Measurements from ENCODE around the gene PPP3CA.
"Not testable (repeated sequence)": the region's sequence is repeated elsewhere in the genome, so short reads cannot be mapped to it uniquely, and the experiment has no call there.

The PPP3CA gene

GRCh38 chr4:100995671-100996070, 351.7 kb downstream of the PPP3CA start:
- Histone ChIP-seq H3K27ac (no peak overlapping the region), H3K27me3 (no peaks in the 10 kb centered on the region), H3K4me3 (no peak overlapping the region), H3K4me1 (no peaks in the 10 kb centered on the region), H3K9me3 (no peaks in the 10 kb centered on the region), H3K36me3 (no peaks in the 10 kb centered on the region)
- TF ChIP-seq CTCF (IDR thresholded peaks at IDR 0.05) = no peak
- DNase-seq = no peak
- intact Hi-C loops (cut with DNase I; ENCODE audit: low total_unique reads) = no loop called here

GRCh38 chr4:100995002-100995401, 352.3 kb downstream of the PPP3CA start:
- H3K4me3 ChIP-seq; H3K36me3 ChIP-seq; intact Hi-C loops (cut with DNase I; ENCODE audit: low total_unique reads); H3K4me1 ChIP-seq; H3K27ac ChIP-seq; DNase-seq; H3K27me3 ChIP-seq; H3K9me3 ChIP-seq: not testable (repeated sequence)

GRCh38 chr4:100991332-100992069, 355.8 kb downstream of the PPP3CA start:
- H3K9me3 ChIP-seq; DNase-seq; H3K4me3 ChIP-seq; intact Hi-C loops (cut with DNase I; ENCODE audit: low total_unique reads); H3K4me1 ChIP-seq; H3K36me3 ChIP-seq; H3K27me3 ChIP-seq; H3K27ac ChIP-seq: not testable (repeated sequence)

GRCh38 chr4:100989401-100989800, 357.9 kb downstream of the PPP3CA start:
- intact Hi-C loops (cut with DNase I; ENCODE audit: low total_unique reads) = no loop called here
- Histone ChIP-seq H3K36me3 (no peaks in the 10 kb centered on the region), H3K4me1 (no peaks in the 10 kb centered on the region), H3K27ac (no peak overlapping the region), H3K4me3 (no peak overlapping the region), H3K9me3 (peaks cover 0 to 3% (median 0%) of the 10 kb centered on the region in 3 donors), H3K27me3 (no peaks in the 10 kb centered on the region)
- DNase-seq = no peak
- TF ChIP-seq CTCF (IDR thresholded peaks at IDR 0.05) = no peak

- Histone ChIP-seq H3K4me3 (no peak overlapping the region), H3K4me1 (no peaks in the 10 kb centered on the region), H3K27me3 (no peaks in the 10 kb centered on the region), H3K9me3 (peaks cover 0 to 3% (median 0%) of the 10 kb centered on the region in 3 donors), H3K27ac (no peak overlapping the region), H3K36me3 (no peaks in the 10 kb centered on the region)
- DNase-seq = no peak
- no peak for TF ChIP-seq CTCF (IDR thresholded peaks at IDR 0.05)
- intact Hi-C loops (cut with DNase I; ENCODE audit: low total_unique reads) = no loop called here
These were observed 358.4 kb downstream of the PPP3CA start for GRCh38 chr4:100988876-100989275.

GRCh38 chr4:100986360-100986868, 360.9 kb downstream of the PPP3CA start:
- Histone ChIP-seq H3K27me3 (no peaks in the 10 kb centered on the region), H3K4me3 (no peak overlapping the region), H3K27ac (no peak overlapping the region), H3K4me1 (no peaks in the 10 kb centered on the region), H3K9me3 (peaks cover 0 to 3% (median 0%) of the 10 kb centered on the region in 3 donors), H3K36me3 (no peaks in the 10 kb centered on the region)
- intact Hi-C loops (cut with DNase I; ENCODE audit: low total_unique reads) = no loop called here
- no peak for DNase-seq
- no peak for TF ChIP-seq CTCF (IDR thresholded peaks at IDR 0.05)

Data from tibial artery (tissue), 4 donors.